Osteoblast (primary cell): ENCODE data around the gene EPB41L4B. TPM values are rescaled to one million over a fixed set of nuclear protein-coding genes. Genes with fewer than 3 reads are reported as not detected.

ENCODE experiments used
- DNase-seq: peaks from one replicate; pipeline ENCODE4 v3.0.0; 2011; ENCODE audit warnings: low spot score, mixed read lengths; ENCODE audit not compliant: insufficient read length; ENCODE audit errors: missing footprints
- H2AFZ ChIP-seq: 2 replicates; pipeline ENCODE4 v1.6.0; 2011; ENCODE audit warnings: mild to moderate bottlenecking, low read length
- H3K27ac ChIP-seq: 2 replicates; pipeline ENCODE4 v1.5.1; 2011; ENCODE audit warnings: mild to moderate bottlenecking, low read depth, low read length, moderate library complexity
- H3K27me3 ChIP-seq: 2 replicates; pipeline ENCODE4 v1.6.0; 2012; ENCODE audit warnings: mild to moderate bottlenecking, control low read depth, inconsistent platforms, low read length, moderate library complexity; ENCODE audit not compliant: insufficient read depth
- H3K36me3 ChIP-seq: 2 replicates; pipeline ENCODE4 v1.5.1; 2011; ENCODE audit warnings: mild to moderate bottlenecking, low read length, control low read depth, moderate library complexity; ENCODE audit not compliant: insufficient read depth
- H3K4me1 ChIP-seq: 2 replicates; pipeline ENCODE4 v1.5.1; 2011; ENCODE audit warnings: mild to moderate bottlenecking, low read length, control low read depth, moderate library complexity; ENCODE audit not compliant: insufficient read depth
- H3K4me2 ChIP-seq: 2 replicates; pipeline ENCODE4 v1.6.0; 2011; ENCODE audit warnings: mild to moderate bottlenecking, low read length; ENCODE audit not compliant: insufficient read depth
- H3K4me3 ChIP-seq: fragments of 200-600 bp; sonication (generic); 3 replicates; pipeline ENCODE4 v1.5.1; 2012; ENCODE audit warnings: mild to moderate bottlenecking, low read length, inconsistent platforms; ENCODE audit not compliant: insufficient read depth
- H3K79me2 ChIP-seq: 2 replicates; pipeline ENCODE4 v1.6.0; 2012; ENCODE audit warnings: mild to moderate bottlenecking, low read length, control low read depth, inconsistent platforms; ENCODE audit not compliant: insufficient read depth
- H3K9me3 ChIP-seq: 2 replicates; pipeline ENCODE4 v1.5.1; 2011; ENCODE audit warnings: low read depth, low read length, control low read depth
- H4K20me1 ChIP-seq: 2 replicates; pipeline ENCODE4 v1.6.0; 2012; ENCODE audit warnings: mild to moderate bottlenecking, low read length, control low read depth; ENCODE audit not compliant: insufficient read depth
- total RNA-seq: library from RNA; depleted of rRNA; stranded (reverse); fragments of >200 nt; gene quantifications from 2 replicates; pipeline ENCODE4 v1.2.3, GENCODE V29; 2012
- TF ChIP-seq, protein P1 (sequence below): IDR thresholded peaks from 2 replicates; pipeline ENCODE4 v1.5.1; 2011; ENCODE audit warnings: mild to moderate bottlenecking, low read depth, low read length, moderate library complexity; ENCODE audit errors: extremely low read depth

EPB41L4B gene
- total RNA-seq, 1 donor = 2.2 TPM

GRCh38 chr9:109192732-109193361 is 128.0 kb downstream of the EPB41L4B start:
- no peak for DNase-seq
- Histone ChIP-seq H3K27me3 (peaks cover 8% of the 10 kb centered on the region), H3K4me3 (no peak overlapping the region), H3K9me3 (no peaks in the 10 kb centered on the region), H3K79me2 (no peaks in the 10 kb centered on the region), H4K20me1 (no peaks in the 10 kb centered on the region), H3K4me2 (no peak overlapping the region), H3K4me1 (no peaks in the 10 kb centered on the region), H2AFZ (no peak overlapping the region), H3K27ac (no peak overlapping the region), H3K36me3 (no peaks in the 10 kb centered on the region)
- TF ChIP-seq, protein P1, sequence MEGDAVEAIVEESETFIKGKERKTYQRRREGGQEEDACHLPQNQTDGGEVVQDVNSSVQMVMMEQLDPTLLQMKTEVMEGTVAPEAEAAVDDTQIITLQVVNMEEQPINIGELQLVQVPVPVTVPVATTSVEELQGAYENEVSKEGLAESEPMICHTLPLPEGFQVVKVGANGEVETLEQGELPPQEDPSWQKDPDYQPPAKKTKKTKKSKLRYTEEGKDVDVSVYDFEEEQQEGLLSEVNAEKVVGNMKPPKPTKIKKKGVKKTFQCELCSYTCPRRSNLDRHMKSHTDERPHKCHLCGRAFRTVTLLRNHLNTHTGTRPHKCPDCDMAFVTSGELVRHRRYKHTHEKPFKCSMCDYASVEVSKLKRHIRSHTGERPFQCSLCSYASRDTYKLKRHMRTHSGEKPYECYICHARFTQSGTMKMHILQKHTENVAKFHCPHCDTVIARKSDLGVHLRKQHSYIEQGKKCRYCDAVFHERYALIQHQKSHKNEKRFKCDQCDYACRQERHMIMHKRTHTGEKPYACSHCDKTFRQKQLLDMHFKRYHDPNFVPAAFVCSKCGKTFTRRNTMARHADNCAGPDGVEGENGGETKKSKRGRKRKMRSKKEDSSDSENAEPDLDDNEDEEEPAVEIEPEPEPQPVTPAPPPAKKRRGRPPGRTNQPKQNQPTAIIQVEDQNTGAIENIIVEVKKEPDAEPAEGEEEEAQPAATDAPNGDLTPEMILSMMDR = peak; percentile 70

DNA sequence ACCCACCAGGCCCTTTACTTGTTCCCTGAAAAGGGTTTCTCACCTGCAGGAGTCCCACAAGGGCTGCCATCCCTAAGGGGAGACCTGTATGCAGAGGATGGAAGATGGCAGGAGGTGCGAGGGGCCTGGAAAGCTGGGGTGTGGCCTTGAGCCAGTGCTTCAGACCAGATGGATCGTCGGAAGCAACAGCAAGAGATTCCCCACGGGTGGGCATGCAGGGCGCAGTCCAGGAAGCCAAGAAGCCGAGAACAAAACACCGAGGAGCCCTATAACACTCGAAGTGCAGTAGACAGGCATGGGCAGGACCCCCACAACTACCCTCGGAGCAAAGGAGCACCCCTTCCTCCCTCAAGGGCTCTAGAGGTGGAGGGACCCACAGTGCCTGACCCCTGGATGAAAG is 129.1 kb downstream of the EPB41L4B start:
- Histone ChIP-seq H3K27me3 (peaks cover 7% of the 10 kb centered on the region), H3K27ac (no peak overlapping the region), H4K20me1 (no peaks in the 10 kb centered on the region), H3K4me1 (no peaks in the 10 kb centered on the region), H3K79me2 (no peaks in the 10 kb centered on the region), H3K4me3 (no peak overlapping the region), H3K4me2 (no peak overlapping the region), H2AFZ (no peak overlapping the region), H3K9me3 (no peaks in the 10 kb centered on the region), H3K36me3 (no peaks in the 10 kb centered on the region)
- TF ChIP-seq, protein P1 = no peak
- no peak for DNase-seq

DNA sequence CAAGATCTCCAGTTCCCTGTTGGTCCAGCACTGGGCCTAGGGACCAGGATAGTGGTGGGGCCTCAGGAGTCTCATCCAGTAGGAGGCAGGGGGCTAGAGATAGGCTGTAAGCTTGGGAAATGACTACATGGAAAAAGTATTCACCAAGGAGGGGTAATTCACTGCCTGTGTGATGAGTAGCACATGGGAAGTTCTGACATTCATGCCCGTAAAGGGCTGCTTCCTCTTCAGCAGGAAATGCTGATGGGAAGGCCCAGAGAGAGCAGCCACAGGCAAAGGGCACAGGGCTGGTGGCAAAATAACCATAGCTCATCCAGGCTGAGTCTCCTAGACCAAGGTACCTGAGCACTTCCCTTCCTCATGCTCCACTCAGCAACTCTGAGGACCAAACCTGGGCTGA is 130.7 kb downstream of the EPB41L4B start:
- Histone ChIP-seq H3K79me2 (no peaks in the 10 kb centered on the region), H3K27me3 (peaks cover 9% of the 10 kb centered on the region), H3K36me3 (no peaks in the 10 kb centered on the region), H3K4me2 (no peak overlapping the region), H3K27ac (no peak overlapping the region), H3K4me1 (no peaks in the 10 kb centered on the region), H3K4me3 (no peak overlapping the region), H2AFZ (no peak overlapping the region), H3K9me3 (no peaks in the 10 kb centered on the region), H4K20me1 (no peaks in the 10 kb centered on the region)
- TF ChIP-seq, protein P1 = no peak
- no peak for DNase-seq

- Histone ChIP-seq H3K4me3 (no peak overlapping the region), H3K27me3 (peaks cover 3% of the 10 kb centered on the region), H3K79me2 (no peaks in the 10 kb centered on the region), H4K20me1 (no peaks in the 10 kb centered on the region), H3K4me1 (no peaks in the 10 kb centered on the region), H3K36me3 (no peaks in the 10 kb centered on the region), H3K4me2 (no peak overlapping the region), H3K9me3 (no peaks in the 10 kb centered on the region), H3K27ac (no peak overlapping the region), H2AFZ (no peak overlapping the region)
- TF ChIP-seq, protein P1 = no peak
- DNase-seq = no peak
These were observed 133.9 kb downstream of the EPB41L4B start for GRCh38 chr9:109186857-109187520.
